ENCODE results near the gene ITGAV.
A peak's percentile ranks its signal among the peaks of the same experiment; 100 is the strongest.

ITGAV gene

DNA sequence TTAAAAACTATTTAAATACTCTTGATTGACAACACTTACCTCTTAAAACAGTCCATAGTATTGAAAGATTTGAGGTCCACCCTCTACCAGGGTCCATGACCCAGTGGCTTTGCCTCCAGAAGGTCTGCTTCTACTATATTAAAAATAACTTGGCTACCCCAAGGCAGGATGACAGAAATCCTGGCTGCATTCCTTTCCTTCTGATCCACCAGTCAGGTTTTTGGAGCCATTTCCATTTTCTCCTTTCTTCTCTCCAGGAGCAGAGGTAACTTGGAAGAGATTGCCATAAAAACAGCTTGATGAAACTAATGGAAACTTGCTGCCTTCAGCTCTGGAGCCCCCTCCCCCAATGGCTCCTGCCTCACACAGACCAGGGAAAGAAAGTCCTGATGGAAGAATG is 101.4 kb downstream of the ITGAV start:
- no peak for FAIRE-seq
- DNase-seq (ENCODE audit: insufficient read length, low spot score): no peak
- no peak for TF ChIP-seq POLR2A (IDR thresholded peaks at IDR 0.05; ENCODE audit: low read depth, low read length)

DNA sequence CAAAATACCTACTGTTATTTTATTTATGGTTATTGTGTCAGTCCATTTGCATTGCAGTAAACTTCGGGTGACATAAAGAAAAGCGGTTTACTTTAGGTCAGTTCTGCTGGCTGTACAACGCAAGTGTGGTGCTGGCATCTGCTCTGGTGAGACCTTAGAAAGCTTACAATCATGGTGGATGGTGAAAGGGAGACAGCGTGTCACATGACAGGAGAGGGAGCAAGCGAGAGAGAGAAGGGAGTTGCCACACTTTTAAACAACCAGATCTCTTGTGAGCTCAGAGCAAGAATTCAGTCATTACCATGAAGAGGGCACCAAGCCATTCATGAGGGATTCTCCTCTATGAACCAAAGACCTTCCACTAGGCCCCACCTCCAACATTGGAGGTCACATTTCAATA is 102.0 kb downstream of the ITGAV start:
- no peak for FAIRE-seq
- no peak for DNase-seq (ENCODE audit: insufficient read length, low spot score)
- TF ChIP-seq POLR2A (IDR thresholded peaks at IDR 0.05; ENCODE audit: low read depth, low read length): no peak

DNA sequence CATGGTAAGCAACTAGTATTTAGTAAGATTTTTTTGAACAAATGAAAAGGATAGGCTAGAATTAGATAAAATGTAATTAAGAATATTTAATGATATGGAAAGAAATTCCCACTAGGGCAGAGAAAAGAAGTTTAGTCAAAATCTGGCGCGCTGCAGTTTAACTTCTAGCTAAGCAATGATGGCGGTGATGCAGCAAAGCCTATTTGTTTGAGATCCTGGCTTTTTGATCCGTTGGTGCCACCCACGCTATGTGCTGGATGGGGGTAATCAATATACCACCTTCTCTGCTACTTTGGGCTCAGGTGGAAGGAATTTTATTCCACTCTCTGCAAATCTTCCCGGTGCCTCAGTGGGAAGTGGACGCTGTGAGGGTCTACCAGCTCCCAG is 103.6 kb downstream of the ITGAV start:
- FAIRE-seq (no peak), DNase-seq (ENCODE audit: insufficient read length, low spot score) (no peak)
- TF ChIP-seq POLR2A (IDR thresholded peaks at IDR 0.05; ENCODE audit: low read depth, low read length): no peak

DNA sequence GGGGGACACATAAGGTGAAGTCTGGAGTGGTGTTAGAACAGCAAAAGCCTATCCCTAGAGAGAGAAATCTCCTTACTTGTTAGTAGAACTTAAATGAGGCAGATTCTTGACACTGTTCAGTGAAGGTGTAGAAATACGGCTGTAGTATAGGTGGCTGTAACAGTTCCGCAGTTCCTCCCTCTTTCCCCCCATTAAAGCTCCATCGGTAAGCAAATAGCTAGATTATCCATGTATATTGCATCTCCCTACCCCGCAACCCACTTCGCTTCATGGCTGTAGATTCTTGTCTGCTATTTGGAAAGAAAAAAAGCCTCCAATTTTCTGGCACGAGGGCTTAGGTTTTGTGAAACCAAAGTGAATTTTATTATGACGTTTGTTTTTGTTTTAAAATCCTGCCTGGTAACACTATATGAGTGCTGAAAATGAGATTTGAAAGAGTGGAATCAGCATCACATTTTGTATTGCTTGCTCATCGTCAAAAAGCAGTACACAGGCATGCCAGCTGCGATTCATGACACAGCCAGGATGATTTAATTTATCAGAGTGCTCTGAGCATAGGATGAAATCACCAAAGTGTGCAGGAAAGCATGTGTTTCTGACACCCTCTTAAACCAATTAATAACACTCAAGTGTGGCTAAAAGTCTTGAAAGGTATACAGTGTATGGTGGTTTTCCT is 105.4 kb downstream of the ITGAV start:
- DNase-seq (ENCODE audit: insufficient read length, low spot score) (peak; percentile 17), FAIRE-seq (peak; percentile 95)
- no peak for TF ChIP-seq POLR2A (IDR thresholded peaks at IDR 0.05; ENCODE audit: low read depth, low read length)

DNA sequence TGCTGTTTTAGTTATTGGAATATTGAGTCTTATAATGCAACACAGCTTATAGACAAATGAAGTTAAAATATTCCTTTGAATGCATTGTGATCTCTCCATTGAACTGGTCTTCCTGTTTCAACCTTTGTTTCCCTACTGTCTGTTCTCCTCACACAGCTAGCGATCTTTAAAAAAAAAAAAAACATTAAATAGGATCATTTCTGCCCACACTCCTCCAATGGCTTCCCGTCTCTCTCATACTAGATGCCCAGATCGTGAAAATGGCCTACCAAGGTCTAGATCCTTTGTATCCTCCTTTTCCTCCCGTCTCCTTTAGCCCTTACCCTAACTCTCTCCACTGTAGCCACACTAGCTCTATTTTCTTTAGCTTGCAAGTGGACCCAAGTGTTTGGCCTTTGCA is 106.4 kb downstream of the ITGAV start:
- no peak for TF ChIP-seq POLR2A (IDR thresholded peaks at IDR 0.05; ENCODE audit: low read depth, low read length)
- FAIRE-seq (no peak), DNase-seq (ENCODE audit: insufficient read length, low spot score) (no peak)

DNA sequence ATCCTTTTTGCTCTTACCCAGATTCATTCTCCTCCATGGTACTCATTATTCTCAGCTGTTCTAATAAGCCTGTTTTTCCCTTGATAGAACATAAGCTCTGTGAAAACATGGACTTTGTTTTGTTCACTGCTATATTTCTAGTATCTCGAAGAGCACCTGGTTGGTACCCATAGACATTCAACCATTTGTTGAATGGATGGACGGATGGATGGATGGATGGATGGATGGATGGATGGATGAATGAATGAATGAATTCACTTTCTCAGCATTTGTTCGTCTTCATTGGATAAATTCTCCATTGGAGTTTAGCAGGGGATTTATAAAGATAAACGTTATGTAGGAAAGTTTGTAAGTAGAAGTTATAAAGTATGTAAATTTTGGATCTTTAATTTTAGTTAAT is 106.9 kb downstream of the ITGAV start:
- TF ChIP-seq POLR2A (IDR thresholded peaks at IDR 0.05; ENCODE audit: low read depth, low read length): no peak
- FAIRE-seq (no peak), DNase-seq (ENCODE audit: insufficient read length, low spot score) (no peak)

DNA sequence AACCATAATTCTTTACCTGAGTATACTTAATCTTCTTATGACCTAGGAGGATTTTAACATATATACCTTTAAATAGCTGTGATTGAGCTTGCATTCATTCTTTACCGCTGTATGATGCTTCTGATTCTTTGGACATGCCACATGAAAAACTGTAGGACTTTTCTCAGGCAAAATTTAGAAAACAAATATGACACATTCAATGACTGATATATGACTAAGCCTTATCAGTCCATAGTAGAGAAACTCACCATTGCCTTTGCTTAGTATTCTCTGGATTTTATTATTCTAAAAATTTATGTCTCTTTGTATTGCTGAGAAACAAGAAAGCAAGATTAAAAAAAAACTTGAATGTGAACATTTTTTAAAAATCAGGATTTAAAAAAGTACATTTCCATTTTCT is 107.7 kb downstream of the ITGAV start:
- DNase-seq (ENCODE audit: insufficient read length, low spot score) (no peak), FAIRE-seq (peak; percentile 76)
- no peak for TF ChIP-seq POLR2A (IDR thresholded peaks at IDR 0.05; ENCODE audit: low read depth, low read length)

DNA sequence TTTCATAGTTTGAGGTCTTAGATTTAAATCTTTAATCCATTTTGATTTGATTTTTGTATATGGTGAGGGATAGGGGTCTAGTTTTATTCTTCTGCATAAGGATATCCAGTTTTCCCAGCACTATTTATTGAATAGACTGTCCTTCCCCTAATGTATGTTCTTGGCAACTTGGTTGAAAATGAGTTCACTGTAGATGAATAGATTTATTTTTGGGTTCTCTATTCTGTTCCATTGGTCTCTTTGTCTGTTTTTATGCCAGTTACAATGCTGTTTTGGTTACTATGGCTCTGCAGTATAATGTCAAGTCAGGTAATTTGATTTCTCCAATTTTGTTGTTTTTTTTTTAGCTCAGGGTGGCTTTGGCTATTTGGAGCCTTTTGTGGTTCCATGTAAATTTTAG is 109.9 kb downstream of the ITGAV start:
- TF ChIP-seq POLR2A (IDR thresholded peaks at IDR 0.05; ENCODE audit: low read depth, low read length): no peak
- no peak for FAIRE-seq
- DNase-seq (ENCODE audit: insufficient read length, low spot score): no peak

DNA sequence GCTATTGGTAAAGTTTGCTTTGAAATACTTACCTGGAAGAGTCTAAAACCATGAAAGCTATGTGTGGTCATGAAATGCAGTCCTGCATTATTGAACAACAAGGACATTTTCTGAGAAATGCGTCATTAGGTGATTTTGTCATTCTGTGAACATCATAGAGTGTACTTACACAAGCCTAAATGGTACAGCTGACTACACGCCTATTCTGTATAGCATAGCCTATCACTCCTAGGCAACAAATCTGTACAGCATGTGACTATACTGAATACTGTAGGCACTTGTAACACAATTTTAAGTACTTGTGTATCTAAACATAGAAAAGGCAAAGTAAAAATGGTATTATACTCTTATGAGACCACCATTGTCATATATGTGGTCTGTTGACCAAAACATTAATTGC is 112.2 kb downstream of the ITGAV start:
- FAIRE-seq (no peak), DNase-seq (ENCODE audit: insufficient read length, low spot score) (no peak)
- no peak for TF ChIP-seq POLR2A (IDR thresholded peaks at IDR 0.05; ENCODE audit: low read depth, low read length)

DNA sequence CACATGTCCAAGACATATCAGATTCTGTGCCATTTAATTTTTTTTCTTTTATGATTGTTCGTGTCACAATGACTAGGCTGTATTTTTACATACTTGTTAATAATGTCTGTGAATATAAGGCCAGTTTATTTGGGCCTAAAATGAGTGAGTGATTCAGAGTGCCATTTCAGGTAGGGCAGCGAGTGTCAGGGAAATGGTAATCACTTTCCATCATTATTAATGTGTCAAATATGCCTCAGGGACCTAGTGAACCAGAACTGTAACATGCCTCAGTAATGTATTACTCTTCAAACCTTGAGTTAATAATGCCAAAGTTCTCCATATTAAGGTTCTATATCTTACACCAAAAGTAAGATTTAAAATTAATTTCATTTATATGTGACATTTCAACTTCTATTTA is 112.6 kb downstream of the ITGAV start:
- no peak for TF ChIP-seq POLR2A (IDR thresholded peaks at IDR 0.05; ENCODE audit: low read depth, low read length)
- DNase-seq (ENCODE audit: insufficient read length, low spot score) (no peak), FAIRE-seq (no peak)

DNA sequence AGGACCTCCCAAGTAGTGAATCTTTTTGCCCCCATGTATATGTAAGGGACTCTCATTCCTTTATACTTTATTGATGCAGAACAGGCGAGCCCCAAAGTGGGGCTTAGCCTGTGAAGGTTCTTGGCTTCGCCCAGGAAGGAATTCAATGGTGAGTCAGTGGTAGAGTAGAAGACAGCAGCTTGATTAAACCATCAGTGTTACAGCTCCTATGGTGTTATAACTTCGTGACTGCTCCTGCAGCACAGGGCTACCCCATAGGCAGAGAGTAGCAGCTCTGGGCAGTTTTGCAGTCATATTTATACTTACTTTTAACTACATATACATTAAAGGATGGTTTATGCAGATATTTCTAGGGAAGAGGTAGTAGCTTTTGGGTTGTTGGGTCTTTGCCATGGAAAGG is 115.0 kb downstream of the ITGAV start:
- DNase-seq (ENCODE audit: insufficient read length, low spot score) (no peak), FAIRE-seq (no peak)
- no peak for TF ChIP-seq POLR2A (IDR thresholded peaks at IDR 0.05; ENCODE audit: low read depth, low read length)

DNA sequence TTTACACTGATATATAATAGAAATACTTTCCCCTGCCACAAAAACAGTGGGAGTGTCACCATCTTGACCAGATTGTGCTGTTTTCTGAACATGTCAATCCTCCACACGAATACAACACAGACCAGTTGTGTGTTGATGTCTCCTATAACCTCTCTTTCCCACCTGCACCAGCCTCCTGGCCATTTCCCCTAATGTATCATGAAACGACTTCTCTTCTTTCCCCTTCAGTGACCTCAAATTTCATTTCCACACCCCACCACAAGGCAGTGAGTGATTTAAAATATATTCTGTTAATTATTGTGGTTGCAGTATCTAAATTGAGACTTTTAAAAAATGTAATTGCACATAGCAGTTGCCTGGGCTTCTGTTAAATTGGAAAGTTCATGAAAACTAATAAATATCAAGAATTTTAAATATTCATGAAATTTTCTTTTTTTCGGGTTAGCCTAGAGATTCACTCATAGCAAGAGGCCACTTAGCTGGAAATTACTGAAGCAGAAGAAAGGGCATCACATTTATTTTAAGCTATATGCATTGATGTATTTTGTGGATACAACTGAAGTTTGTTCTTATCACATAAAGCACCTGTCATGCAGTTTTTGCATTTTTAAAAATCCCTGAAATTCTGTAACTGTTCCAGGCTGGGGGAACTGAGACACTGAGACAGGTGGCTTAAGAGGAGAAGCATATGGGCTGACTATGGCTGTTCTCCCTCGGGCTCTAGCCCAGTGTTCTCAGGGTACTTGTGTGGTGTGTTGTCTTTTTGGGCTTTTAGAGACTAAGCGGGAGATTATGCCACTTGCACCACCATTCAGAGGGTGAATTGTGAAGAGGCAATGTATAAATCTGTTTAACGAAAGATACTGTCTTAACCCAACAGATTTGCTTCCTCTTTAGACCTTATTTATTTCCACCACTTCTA is 119.9 kb downstream of the ITGAV start:
- DNase-seq (ENCODE audit: insufficient read length, low spot score): no peak
- no peak for FAIRE-seq
- TF ChIP-seq POLR2A (IDR thresholded peaks at IDR 0.05; ENCODE audit: low read depth, low read length): no peak

DNA sequence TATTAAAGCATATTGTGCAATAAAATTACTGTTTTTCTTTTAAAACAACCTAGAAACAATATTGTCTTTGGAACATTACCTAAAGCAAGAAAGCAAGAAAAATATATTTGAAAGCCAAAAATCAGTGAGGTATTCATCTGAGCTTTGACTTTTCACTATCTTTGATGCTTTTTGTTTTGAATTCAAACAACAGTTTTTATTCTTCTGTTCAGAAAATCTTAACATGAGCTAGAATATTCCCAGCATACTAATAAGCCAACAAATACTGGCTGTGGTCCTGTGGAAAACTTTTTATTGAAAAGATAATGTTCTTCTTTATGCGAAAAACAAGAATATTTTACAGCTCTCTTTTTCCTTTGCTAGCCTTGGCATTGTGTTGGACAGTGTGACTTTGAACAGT is 123.8 kb downstream of the ITGAV start:
- DNase-seq (ENCODE audit: insufficient read length, low spot score) (no peak), FAIRE-seq (no peak)
- TF ChIP-seq POLR2A (IDR thresholded peaks at IDR 0.05; ENCODE audit: low read depth, low read length): no peak

DNA sequence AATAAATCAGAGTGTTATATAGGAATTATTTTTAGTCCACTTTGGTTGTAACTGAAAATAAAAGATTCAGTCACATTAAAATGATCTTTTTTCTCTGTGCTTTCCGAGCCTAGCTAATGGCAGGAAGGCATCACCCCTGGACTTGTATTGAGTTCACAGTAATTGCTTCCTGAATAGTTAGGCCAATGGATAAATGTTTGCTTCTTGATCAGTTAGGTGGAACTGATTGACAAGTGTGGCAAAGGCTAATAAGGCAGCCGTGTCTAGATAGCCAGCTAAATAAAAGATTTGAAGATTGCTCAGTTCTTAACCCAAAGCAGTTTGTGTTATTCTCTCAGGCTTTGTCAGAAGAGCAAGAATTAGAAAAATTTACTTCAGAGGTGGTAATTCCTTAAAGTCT is 124.8 kb downstream of the ITGAV start:
- FAIRE-seq (no peak), DNase-seq (ENCODE audit: insufficient read length, low spot score) (no peak)
- no peak for TF ChIP-seq POLR2A (IDR thresholded peaks at IDR 0.05; ENCODE audit: low read depth, low read length)

DNA sequence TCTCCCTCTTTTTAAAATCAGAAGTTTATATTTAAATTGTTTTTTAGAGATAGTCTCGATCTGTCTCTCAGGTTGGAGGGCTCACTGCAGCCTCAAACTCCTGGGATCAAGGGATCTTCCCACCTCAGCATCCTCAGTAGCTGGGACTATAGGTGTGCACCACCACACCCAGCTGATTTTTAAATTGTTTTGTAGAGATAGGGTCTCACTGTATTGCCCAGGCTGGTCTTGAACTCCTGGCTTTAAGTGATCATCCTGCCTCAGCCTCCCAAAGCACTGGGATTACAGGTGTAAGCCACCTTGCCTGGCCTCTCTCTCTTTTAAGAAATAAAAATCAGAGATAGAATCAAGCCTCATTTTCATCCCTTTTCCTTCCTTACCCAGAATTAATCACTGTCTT is 126.1 kb downstream of the ITGAV start:
- DNase-seq (ENCODE audit: insufficient read length, low spot score): no peak
- no peak for FAIRE-seq
- TF ChIP-seq POLR2A (IDR thresholded peaks at IDR 0.05; ENCODE audit: low read depth, low read length): no peak
